Measurements from ENCODE around the gene TCF25.

The TCF25 gene, protein sequence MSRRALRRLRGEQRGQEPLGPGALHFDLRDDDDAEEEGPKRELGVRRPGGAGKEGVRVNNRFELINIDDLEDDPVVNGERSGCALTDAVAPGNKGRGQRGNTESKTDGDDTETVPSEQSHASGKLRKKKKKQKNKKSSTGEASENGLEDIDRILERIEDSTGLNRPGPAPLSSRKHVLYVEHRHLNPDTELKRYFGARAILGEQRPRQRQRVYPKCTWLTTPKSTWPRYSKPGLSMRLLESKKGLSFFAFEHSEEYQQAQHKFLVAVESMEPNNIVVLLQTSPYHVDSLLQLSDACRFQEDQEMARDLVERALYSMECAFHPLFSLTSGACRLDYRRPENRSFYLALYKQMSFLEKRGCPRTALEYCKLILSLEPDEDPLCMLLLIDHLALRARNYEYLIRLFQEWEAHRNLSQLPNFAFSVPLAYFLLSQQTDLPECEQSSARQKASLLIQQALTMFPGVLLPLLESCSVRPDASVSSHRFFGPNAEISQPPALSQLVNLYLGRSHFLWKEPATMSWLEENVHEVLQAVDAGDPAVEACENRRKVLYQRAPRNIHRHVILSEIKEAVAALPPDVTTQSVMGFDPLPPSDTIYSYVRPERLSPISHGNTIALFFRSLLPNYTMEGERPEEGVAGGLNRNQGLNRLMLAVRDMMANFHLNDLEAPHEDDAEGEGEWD

DNA sequence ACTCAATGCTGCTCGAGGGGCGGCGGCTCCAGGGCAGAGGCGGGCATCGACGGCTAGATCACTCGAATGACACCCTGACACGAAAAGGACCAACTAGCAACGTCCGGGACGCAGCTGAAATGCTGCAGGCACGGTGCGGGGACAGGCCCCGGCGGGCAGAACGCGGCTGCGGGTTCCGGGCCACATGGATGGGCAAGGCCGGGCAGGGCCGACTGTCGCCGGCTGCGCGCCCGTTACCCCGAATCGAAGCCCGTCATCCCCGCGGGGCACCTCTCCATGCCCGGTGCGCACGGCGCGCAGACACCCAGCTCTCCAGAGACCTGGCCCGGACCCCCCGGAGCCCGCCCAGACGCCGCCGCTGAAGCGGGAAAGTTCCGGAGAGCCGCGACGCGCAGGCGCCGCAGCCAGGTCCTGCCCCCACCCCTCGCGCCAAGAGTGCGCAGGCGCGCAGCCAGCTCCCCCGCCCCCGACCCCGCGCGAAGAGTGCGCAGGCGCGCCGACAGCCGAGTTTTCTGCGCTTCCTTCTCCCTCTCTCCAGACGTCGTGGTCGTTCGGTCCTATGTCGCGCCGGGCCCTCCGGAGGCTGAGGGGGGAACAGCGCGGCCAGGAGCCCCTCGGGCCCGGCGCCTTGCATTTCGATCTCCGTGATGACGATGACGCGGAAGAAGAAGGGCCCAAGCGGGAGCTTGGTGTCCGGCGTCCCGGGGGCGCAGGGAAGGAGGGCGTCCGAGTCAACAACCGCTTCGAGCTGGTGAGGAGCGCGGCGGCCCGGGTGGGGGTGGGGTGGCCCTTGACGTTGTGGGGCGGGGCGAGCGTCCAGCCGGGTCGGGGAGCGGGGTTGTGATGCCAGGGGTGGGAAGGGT, at the start of gene TCF25:
Gene TCF25, plus strand, starts transcription at position 484 of the 863 bp plus-strand sequence. Its CDS starts 76 bp downstream, at position 560.
- TF ChIP-seq TEAD4 (IDR thresholded peaks at IDR 0.05) = no peak
- peak; percentile 63 for TF ChIP-seq ZBTB7A (IDR thresholded peaks at IDR 0.05; ENCODE audit: low read depth)
- 0 out of 2 replicates have a peak, but pooled peaks have one; percentile 10 for TF ChIP-seq FOXM1 (IDR thresholded peaks at IDR 0.05; ENCODE audit: borderline replicate concordance, low read depth)
- 0 out of 2 replicates have a peak, but pooled peaks have one; percentile 17 for TF ChIP-seq EGR1 (IDR thresholded peaks at IDR 0.05)
- no peak for TF ChIP-seq CEBPB (IDR thresholded peaks at IDR 0.05)
- TF ChIP-seq EP300 (IDR thresholded peaks at IDR 0.05; ENCODE audit: borderline replicate concordance) = no peak; the same call in 1 of the 2 replicates
- TF ChIP-seq, protein P1, sequence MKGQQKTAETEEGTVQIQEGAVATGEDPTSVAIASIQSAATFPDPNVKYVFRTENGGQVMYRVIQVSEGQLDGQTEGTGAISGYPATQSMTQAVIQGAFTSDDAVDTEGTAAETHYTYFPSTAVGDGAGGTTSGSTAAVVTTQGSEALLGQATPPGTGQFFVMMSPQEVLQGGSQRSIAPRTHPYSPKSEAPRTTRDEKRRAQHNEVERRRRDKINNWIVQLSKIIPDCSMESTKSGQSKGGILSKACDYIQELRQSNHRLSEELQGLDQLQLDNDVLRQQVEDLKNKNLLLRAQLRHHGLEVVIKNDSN (IDR thresholded peaks at IDR 0.05) = no peak
- TF ChIP-seq, protein P2, sequence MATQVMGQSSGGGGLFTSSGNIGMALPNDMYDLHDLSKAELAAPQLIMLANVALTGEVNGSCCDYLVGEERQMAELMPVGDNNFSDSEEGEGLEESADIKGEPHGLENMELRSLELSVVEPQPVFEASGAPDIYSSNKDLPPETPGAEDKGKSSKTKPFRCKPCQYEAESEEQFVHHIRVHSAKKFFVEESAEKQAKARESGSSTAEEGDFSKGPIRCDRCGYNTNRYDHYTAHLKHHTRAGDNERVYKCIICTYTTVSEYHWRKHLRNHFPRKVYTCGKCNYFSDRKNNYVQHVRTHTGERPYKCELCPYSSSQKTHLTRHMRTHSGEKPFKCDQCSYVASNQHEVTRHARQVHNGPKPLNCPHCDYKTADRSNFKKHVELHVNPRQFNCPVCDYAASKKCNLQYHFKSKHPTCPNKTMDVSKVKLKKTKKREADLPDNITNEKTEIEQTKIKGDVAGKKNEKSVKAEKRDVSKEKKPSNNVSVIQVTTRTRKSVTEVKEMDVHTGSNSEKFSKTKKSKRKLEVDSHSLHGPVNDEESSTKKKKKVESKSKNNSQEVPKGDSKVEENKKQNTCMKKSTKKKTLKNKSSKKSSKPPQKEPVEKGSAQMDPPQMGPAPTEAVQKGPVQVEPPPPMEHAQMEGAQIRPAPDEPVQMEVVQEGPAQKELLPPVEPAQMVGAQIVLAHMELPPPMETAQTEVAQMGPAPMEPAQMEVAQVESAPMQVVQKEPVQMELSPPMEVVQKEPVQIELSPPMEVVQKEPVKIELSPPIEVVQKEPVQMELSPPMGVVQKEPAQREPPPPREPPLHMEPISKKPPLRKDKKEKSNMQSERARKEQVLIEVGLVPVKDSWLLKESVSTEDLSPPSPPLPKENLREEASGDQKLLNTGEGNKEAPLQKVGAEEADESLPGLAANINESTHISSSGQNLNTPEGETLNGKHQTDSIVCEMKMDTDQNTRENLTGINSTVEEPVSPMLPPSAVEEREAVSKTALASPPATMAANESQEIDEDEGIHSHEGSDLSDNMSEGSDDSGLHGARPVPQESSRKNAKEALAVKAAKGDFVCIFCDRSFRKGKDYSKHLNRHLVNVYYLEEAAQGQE (IDR thresholded peaks at IDR 0.05; ENCODE audit: low read depth) = no peak
- TF ChIP-seq YY1 (IDR thresholded peaks at IDR 0.05; ENCODE audit: low read depth) = no peak
- no peak for TF ChIP-seq RAD21 (IDR thresholded peaks at IDR 0.05; ENCODE audit: low read depth)
- TF ChIP-seq NFIC (IDR thresholded peaks at IDR 0.05) = 0 out of 2 replicates have a peak, but pooled peaks have one; percentile 5
- TF ChIP-seq CREB1 (IDR thresholded peaks at IDR 0.05; ENCODE audit: low read depth) = peak; percentile 46; the same call in 1 of the 2 replicates
- TF ChIP-seq TAF1 (IDR thresholded peaks at IDR 0.05; ENCODE audit: low read depth) = peak; percentile 62
- TF ChIP-seq TCF12 (IDR thresholded peaks at IDR 0.05; ENCODE audit: low read depth) = peak; percentile 51; the same call in 1 of the 2 replicates
- TF ChIP-seq, protein P3, sequence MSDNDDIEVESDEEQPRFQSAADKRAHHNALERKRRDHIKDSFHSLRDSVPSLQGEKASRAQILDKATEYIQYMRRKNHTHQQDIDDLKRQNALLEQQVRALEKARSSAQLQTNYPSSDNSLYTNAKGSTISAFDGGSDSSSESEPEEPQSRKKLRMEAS (IDR thresholded peaks at IDR 0.05) = peak; percentile 86

DNA sequence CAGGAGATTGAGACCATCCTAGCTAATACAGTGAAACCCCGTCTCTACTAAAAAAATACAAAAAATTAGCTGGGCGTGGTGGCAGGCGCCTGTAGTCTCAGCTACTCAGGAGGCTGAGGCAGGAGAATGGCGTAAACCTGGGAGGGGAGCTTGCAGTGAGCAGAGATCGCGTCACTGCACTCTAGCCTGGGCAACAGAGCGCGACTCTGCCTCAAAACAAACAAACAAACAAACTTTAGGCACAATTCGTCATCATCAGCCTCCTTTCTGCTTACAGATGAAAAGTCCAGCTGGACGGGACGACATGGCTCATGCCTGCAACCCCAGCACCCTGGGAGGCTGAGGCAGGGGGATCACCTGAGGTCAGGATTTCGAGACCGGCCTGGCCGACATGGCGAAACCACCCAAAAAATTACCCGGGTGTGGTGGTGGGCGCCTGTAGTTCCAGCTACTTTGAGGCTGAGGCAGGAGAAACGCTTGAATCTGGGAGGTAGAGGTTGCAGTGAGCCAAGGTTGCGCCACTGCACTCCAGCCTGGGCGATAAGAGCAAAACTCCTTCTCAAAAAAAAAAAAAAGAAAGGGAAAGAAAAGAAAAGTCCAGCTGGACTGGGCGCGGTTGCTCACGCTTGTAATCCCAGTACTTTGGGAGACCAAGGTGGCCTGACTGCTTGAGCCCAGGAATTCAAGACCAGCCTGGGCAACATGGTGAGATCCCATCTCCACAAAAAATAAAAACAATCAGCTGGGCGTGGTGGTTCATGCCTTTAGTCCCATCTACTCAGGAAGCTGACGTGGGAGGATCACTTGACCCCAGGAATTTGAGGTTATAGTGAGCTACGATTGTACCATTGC, 46.6 kb upstream of the TCF25 start:
- no peak for TF ChIP-seq CEBPB (IDR thresholded peaks at IDR 0.05)
- TF ChIP-seq TCF12 (IDR thresholded peaks at IDR 0.05; ENCODE audit: low read depth) = no peak
- TF ChIP-seq, protein P2 (IDR thresholded peaks at IDR 0.05; ENCODE audit: low read depth) = no peak
- TF ChIP-seq YY1 (IDR thresholded peaks at IDR 0.05; ENCODE audit: low read depth) = no peak
- TF ChIP-seq NFIC (IDR thresholded peaks at IDR 0.05) = no peak
- no peak for TF ChIP-seq EP300 (IDR thresholded peaks at IDR 0.05; ENCODE audit: borderline replicate concordance)
- TF ChIP-seq TEAD4 (IDR thresholded peaks at IDR 0.05) = no peak

DNA sequence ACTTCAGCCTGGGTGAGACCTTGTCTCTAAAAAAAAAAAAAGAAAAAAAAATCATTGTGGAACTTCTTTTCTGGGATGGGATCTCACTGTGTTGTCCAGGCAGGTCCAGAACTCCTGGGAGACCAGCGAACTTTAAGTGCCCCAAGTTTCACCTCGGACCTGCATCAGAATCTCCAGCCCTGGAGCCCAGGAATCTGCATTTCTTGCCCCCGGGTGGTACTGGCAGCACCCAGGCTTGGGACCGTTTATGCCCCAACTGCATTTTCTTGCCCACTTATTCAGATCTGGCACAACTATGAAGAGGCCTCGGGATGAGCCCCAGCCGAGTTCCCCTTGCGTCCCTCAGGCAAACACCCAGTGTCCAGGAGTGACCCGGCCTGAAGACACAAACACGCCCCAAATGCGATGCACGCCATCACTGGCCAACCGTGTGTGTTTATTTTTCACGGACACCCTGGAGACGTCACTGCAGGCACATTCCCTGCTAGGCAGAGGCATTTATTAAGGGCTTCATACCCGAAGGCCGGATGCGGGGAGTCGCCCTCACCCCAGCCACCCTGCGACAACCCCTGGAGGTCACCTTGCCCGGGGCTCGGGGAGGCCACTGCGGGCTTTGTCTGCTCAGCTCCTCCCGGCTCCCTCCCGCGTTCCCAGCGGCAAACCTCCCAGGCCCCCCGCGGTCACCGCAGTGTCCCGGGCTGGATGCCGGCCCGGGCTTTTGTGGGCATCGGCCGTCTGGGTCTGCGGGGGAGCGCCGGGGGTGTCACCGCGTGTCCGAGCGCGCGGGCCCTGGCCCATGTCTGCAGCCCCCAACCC, 45.8 kb upstream of the TCF25 start:
- TF ChIP-seq, protein P1 (IDR thresholded peaks at IDR 0.05) = no peak
- TF ChIP-seq FOXM1 (IDR thresholded peaks at IDR 0.05; ENCODE audit: borderline replicate concordance, low read depth) (no peak), ZBTB7A (IDR thresholded peaks at IDR 0.05; ENCODE audit: low read depth) (0 out of 2 replicates have a peak, but pooled peaks have one; percentile 9), EGR1 (IDR thresholded peaks at IDR 0.05) (no peak)

Data from Ishikawa (cell line).